Nephron (organoid): ENCODE data around the gene ADGRB3.

ENCODE experiments used
- H3K27ac Mint-ChIP-seq, 3 experiments: 2 replicates each; pipeline ENCODE4 v1.8.0; 2020; ENCODE audit warnings: mixed read lengths in 3 of 3, mild to moderate bottlenecking in 2 of 3, moderate library complexity in 1 of 3
- H3K27me3 Mint-ChIP-seq: 2 replicates; pipeline ENCODE4 v1.8.0; 2021; ENCODE audit warnings: low read depth, mild to moderate bottlenecking, moderate library complexity, mixed read lengths
- H3K36me3 Mint-ChIP-seq: 2 replicates; pipeline ENCODE4 v1.8.0; 2020; ENCODE audit warnings: low read depth, mixed read lengths
- H3K4me1 Mint-ChIP-seq: 2 replicates; pipeline ENCODE4 v1.8.0; 2020; ENCODE audit warnings: mixed read lengths
- H3K4me3 Mint-ChIP-seq, 3 experiments: 2 replicates each; pipeline ENCODE4 v1.8.0; 2020; ENCODE audit warnings: mild to moderate bottlenecking in 3 of 3, mixed read lengths in 3 of 3, moderate library complexity in 2 of 3
- H3K9me3 Mint-ChIP-seq: 2 replicates; pipeline ENCODE4 v1.8.0; 2020; ENCODE audit warnings: mixed read lengths
- CTCF ChIP-seq, 3 experiments: fragments of 200-600 bp; sonication (generic); IDR thresholded peaks; one replicate each; pipeline ENCODE4 v1.5.0; 2021; ENCODE audit warnings: antibody characterized with exemption in 3 of 3; ENCODE audit not compliant: unreplicated experiment in 3 of 3

ADGRB3 gene

GRCh38 chr6:68967549-68968300 is 332.6 kb downstream of the ADGRB3 start:
- Mint-ChIP-seq H3K4me3 (no peak overlapping the region), H3K9me3 (no peaks in the 10 kb centered on the region), H3K36me3 (no peaks in the 10 kb centered on the region), H3K4me1 (peaks cover 11% of the 10 kb centered on the region), H3K27ac (peak overlapping the region; percentile 7 to 60 (median 16)), H3K27me3 (peaks cover 7% of the 10 kb centered on the region)
- peak; percentile 83 to 92 (median 88) for TF ChIP-seq CTCF (IDR thresholded peaks at IDR 0.05; ENCODE audit: unreplicated experiment in 3 of 3)

GRCh38 chr6:68968301-68968649 is 333.2 kb downstream of the ADGRB3 start:
- Mint-ChIP-seq H3K27ac (no peak overlapping the region), H3K9me3 (no peaks in the 10 kb centered on the region), H3K27me3 (peaks cover 9% of the 10 kb centered on the region), H3K36me3 (no peaks in the 10 kb centered on the region), H3K4me1 (peaks cover 11% of the 10 kb centered on the region), H3K4me3 (no peak overlapping the region)
- TF ChIP-seq CTCF (IDR thresholded peaks at IDR 0.05; ENCODE audit: unreplicated experiment in 3 of 3): no peak

DNA sequence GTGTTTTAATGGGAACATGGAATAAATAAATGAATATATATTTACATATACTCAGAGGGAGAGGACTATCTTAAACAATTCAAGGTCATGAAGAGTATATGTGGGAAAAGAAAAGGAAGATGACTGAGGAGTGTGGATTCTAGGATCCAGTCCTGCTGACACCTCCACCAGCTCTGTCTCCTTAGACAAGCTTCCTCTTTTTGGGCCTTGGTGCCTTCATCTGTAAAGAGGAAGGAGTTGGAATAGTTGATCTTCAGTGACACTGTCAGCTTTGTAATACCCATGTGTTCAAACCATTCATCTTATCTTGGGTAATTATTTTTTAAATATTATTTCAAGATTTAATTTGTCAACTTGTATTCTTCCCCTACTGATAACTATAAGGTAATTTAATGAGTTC is 338.0 kb downstream of the ADGRB3 start:
- Mint-ChIP-seq H3K27me3 (peaks cover 6% of the 10 kb centered on the region), H3K36me3 (no peaks in the 10 kb centered on the region), H3K4me1 (peaks cover 3% of the 10 kb centered on the region), H3K27ac (no peak overlapping the region), H3K9me3 (no peaks in the 10 kb centered on the region), H3K4me3 (no peak overlapping the region)
- no peak for TF ChIP-seq CTCF (IDR thresholded peaks at IDR 0.05; ENCODE audit: unreplicated experiment in 3 of 3)

- TF ChIP-seq CTCF (IDR thresholded peaks at IDR 0.05; ENCODE audit: unreplicated experiment in 3 of 3): peak; percentile 23 to 38 (median 33)
- Mint-ChIP-seq H3K4me1 (no peaks in the 10 kb centered on the region), H3K36me3 (no peaks in the 10 kb centered on the region), H3K9me3 (no peaks in the 10 kb centered on the region), H3K4me3 (no peak overlapping the region), H3K27me3 (peaks cover 6% of the 10 kb centered on the region), H3K27ac (no peak overlapping the region)
These were observed 340.0 kb downstream of the ADGRB3 start for GRCh38 chr6:68975064-68975463.

DNA sequence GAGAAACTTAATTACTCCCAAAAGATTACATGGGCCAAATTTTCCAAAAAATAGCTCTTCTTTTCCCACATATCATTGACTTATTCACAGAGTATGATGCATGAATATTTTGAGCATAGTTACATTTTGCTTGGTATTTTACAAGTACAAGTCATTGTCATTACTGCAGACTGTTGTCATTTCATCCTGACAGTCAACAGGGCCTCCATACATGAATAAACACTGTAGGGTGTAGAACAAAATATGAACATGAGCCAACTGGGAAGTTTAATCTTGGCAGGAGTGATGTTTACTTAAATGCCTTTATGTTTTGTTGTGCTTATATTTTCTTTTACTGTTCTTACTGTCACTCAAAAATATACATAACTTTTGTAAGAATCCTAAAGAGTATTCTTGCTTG is 340.7 kb downstream of the ADGRB3 start:
- Mint-ChIP-seq H3K4me1 (no peaks in the 10 kb centered on the region), H3K27ac (no peak overlapping the region), H3K27me3 (peaks cover 6% of the 10 kb centered on the region)

More for the DNA sequence above, 340.7 kb downstream of the ADGRB3 start:
- no peaks in the 10 kb centered on the region for H3K36me3 Mint-ChIP-seq
- TF ChIP-seq CTCF (IDR thresholded peaks at IDR 0.05; ENCODE audit: unreplicated experiment in 3 of 3): no peak
- H3K9me3 Mint-ChIP-seq: no peaks in the 10 kb centered on the region
- H3K4me3 Mint-ChIP-seq: no peak overlapping the region
